GM18508 (cell line): ENCODE measurements around the gene SYNDIG1.

Source experiments
- ATAC-seq: cut with Tn5 transposase; IDR thresholded peaks from one replicate; pipeline ENCODE4 v1.9.1; 2021; ENCODE audit warnings: moderate number of reproducible peaks; ENCODE audit not compliant: insufficient read depth, unreplicated experiment

SYNDIG1 gene

GRCh38 chr20:24665741-24666191 lies 196.3 kb downstream of the SYNDIG1 start:
- ATAC-seq = no peak

DNA sequence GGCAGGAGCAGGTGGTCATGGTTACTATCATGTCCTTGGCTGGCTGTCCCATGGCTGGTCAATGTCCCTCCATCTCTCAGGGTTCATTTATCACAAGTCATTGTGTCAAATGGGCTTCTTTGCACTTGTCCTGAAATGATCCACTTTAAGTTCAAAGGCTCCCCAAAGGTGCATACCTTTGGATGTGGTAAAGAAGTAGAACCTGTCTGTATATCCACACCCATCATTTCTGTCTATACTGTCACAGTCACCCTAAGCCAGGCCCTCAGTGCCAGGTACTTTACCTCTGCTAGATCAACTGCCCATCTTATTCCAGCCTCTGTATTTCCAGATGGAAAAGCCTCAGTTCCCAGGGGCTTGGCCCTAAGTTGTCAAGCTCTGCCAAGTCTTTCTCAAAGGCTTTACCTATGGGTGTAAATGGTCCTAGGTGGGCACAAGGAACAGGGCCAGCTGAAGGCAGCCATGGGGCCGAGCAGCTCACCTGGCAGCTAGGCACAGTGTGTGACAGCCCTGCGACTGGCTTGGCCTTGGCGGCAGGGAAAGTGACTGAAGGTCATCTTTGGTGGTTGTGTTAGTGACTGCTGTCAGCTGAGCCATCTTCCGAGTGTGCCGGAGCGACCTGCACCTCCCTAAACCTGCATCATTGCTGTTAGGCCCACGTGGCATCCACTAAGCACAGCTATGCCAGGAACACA lies 198.4 kb downstream of the SYNDIG1 start:
- ATAC-seq = no peak

- ATAC-seq = no peak
Observed at GRCh38 chr20:24668384-24668702, 198.9 kb downstream of the SYNDIG1 start.

DNA sequence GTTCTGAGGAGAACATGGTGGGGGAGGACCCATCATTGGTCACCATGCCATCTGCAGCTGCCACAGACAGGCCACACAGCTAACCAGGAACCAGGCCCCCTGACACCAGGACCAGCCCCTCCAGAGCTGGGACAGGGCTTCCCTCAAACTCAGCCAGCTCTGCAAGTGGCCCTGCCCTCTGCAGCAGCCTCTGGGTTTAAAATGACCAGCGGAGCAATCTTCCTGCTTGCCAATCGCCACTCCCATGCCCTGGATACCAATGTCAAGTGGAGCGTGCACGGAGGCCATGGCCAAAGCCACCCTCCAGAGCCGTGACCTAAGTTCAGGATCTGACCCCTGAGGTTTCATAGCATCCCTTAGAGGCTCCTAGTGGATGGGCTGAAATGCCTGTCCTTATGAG lies 199.4 kb downstream of the SYNDIG1 start:
- no peak for ATAC-seq

GRCh38 chr20:24669701-24670100 lies 200.3 kb downstream of the SYNDIG1 start:
- ATAC-seq = no peak

DNA sequence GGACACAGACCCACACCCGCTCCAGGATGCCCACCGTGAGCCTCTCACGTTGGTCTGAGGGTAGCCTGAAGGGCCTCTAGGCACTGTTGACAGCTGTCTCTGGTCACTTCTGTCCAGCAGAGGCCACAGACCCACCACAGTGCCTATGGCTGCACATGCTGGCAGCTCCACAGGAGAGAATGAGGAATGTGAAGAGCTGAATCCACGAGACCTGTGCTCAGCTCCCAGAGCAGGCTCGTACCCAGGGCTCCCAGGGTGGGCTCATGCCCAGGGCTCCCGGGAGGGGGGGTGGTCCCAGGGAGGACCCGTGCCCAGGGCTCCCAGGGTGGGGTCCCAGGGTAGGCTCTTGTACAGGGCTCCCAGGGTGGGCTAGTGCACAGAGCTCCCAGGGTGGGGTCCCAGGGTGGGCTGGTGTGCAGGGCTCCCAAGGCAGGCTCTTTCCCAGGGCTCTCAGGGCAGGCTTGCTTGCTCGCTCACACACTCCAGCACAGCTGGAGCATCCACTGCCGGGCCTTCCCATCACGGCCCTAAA lies 201.0 kb downstream of the SYNDIG1 start:
- ATAC-seq = no peak

- ATAC-seq = no peak
Observed at GRCh38 chr20:24670981-24671380, 201.6 kb downstream of the SYNDIG1 start.

GRCh38 chr20:24672181-24672880 lies 202.9 kb downstream of the SYNDIG1 start:
- no peak for ATAC-seq

DNA sequence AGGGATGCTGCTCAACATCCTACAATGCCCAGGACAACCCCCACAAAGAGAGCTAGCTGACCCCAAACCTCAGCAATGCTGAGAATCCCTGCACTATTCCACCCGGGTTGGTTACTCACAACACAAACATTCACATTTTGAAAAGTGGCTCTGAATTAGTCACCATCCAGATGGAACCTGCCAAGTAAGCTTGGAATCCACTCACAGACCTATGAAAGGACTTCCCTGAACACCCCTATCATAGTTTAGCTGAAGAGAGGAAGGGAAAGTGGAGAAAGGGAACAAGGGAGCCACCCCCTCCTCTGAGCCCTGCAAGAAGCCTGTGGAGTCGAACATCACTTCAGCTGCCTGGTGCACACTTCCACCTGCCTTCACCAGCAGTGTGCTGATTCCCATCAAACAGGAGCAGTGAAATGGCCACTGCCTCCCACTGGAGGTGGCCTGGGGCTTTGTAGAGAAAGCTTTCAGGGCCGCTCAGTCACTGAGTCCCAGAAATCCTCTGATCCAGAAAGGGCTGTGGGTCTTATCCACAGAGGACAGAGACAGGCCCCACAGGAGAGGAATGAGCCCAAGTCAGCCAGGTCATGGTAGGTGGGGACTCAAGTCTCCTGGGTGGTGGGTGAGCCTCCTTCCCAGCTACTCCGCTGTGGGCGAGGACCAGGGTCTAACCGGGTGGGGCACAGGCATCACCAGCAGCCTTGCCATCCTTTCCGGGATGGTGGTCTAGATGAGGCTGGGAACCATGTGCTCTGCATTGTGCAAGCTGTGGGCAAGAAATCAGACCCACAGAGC lies 203.7 kb downstream of the SYNDIG1 start:
- no peak for ATAC-seq

- ATAC-seq = no peak
Observed at GRCh38 chr20:24673678-24674570, 204.5 kb downstream of the SYNDIG1 start.

GRCh38 chr20:24674921-24675605 lies 205.6 kb downstream of the SYNDIG1 start:
- ATAC-seq = no peak

DNA sequence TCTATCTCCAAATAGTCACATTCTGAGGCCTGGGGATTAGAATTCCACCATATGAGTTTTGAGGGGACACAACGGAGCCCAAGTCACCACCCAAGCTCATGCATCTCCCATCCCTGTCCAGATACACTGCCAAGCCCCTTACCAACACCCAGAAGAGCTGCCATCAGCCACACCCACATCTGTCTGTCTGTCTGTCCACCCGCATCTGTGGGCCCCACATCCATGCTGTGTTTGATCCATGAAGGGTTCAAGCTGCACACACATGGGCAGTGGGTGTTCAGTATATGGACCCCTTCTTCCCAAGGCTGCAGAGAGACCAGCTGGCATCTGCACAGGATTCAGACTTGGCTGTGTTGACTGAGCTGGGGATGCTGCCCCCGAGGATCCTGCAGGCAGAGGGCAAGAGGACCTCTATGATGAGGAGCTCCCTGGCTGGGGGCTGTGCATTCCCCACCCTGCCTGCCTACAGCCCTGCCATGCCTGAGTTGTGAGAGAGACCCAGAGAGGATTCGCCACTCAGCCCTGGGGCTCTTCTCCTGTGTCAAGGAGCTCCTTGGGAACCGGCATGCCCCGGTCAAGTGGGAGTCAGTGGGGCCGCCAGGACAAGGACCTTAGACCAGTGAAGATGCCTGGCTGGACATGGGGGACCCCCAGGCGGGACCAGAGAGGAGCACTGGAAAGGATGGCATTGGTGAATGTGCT lies 206.4 kb downstream of the SYNDIG1 start:
- no peak for ATAC-seq

DNA sequence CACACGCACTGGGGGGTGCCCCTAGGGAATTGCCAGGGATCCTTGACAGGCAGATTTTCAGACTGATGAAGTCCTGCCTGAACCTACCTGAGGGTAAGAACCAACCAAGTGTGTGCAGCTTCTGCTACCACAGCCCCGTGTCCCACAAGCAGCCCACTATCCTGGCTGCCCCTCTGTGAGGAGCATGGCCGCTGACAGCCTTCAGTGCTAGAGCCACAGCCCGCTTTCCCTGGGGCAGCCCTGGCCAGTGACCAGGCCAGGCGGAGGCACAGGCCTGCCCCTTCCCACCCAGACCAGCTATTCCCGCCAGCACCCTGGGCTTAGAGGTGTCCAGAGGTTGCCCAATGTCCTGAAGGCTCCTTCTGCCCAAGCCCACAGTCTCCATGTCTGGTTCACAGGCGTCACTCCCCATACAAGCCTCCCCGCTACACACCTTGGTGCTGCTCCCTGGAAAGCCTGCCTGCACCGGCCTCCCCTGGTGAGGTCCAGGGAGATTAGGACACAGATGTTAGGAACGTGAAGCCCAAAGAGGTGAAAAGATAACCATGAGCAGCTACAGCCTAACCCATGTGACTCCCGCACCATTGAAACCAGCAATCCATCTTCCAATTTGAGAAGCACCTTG lies 207.0 kb downstream of the SYNDIG1 start:
- no peak for ATAC-seq

- no peak for ATAC-seq
Observed at GRCh38 chr20:24676978-24677370, 207.5 kb downstream of the SYNDIG1 start.

- ATAC-seq = no peak
Observed at GRCh38 chr20:24677626-24678315, 208.3 kb downstream of the SYNDIG1 start.

DNA sequence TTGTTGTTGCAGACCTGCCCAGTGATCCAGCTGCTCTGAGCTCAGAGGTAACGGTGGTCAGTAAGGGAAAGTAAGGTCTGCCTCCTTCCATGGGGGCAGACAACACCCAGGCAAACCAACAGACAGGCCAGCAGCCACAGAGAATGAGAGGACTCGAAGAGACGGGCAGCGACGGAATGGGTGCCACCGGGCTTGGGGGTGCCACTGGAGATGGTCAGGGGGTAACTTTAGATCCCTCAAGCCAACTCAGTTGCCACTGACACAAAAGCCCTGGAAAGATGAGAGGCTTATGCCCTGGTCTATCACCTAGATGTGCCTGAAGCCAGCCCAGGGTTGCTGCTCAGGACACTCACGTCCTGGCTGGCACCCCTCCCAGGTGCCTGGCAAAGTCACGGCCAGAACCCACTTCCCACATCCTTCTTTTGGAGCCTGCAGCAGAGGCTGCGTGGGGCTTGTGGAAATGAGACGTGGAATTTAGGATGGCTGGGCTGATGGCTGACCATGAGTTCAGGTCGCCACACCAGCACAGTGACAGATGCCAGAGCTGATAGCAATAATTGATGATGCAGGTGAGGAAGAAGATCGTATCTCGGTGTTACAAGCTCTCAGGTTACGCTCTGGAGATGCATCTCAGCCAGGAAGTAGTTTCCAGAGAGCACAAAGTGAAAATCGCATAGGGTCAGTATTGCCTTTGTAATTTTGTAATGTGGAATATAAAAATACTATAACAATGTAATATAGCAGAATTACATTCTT lies 209.1 kb downstream of the SYNDIG1 start:
- no peak for ATAC-seq

- ATAC-seq = no peak
Observed at GRCh38 chr20:24679448-24680047, 210.1 kb downstream of the SYNDIG1 start.
